OCI-LY1 (cell line): ENCODE data around the gene TMOD2.

Experiments used
- H2AFZ ChIP-seq: fragments of 200-600 bp; sonication (generic), shearing (Covaris generic); 2 replicates; pipeline ENCODE4 v1.6.0; 2014; ENCODE audit warnings: antibody characterized with exemption, mild to moderate bottlenecking, low read length
- H3F3A ChIP-seq: fragments of 200-600 bp; sonication (generic), shearing (Covaris generic); 2 replicates; pipeline ENCODE4 v1.6.0; 2014; ENCODE audit warnings: mild to moderate bottlenecking, antibody characterized with exemption, low read length, moderate library complexity; ENCODE audit not compliant: insufficient read depth
- H3K27ac ChIP-seq: fragments of 200-600 bp; sonication (generic); 2 replicates; pipeline ENCODE4 v1.5.1; 2014; ENCODE audit warnings: low read length, mixed run types, mild to moderate bottlenecking, low read depth; ENCODE audit not compliant: poor library complexity, severe bottlenecking
- H3K27me3 ChIP-seq: fragments of 200-600 bp; sonication (generic); 2 replicates; pipeline ENCODE4 v1.6.0; 2014; ENCODE audit warnings: antibody characterized with exemption, mild to moderate bottlenecking, low read length, moderate library complexity; ENCODE audit not compliant: insufficient read depth
- H3K36me3 ChIP-seq: fragments of 200-600 bp; sonication (generic); 2 replicates; pipeline ENCODE4 v1.6.1; 2014; ENCODE audit warnings: mild to moderate bottlenecking, antibody characterized with exemption, low read length, moderate library complexity, mixed read lengths; ENCODE audit not compliant: insufficient read depth
- H3K4me1 ChIP-seq: fragments of 200-600 bp; sonication (generic); 2 replicates; pipeline ENCODE4 v1.5.1; 2014; ENCODE audit warnings: mild to moderate bottlenecking, low read length, moderate library complexity; ENCODE audit not compliant: insufficient read depth, severe bottlenecking
- H3K4me2 ChIP-seq: fragments of 200-600 bp; sonication (generic), shearing (Covaris generic); 2 replicates; pipeline ENCODE4 v1.6.1; 2014; ENCODE audit warnings: low read length
- H3K4me3 ChIP-seq: fragments of 200-600 bp; sonication (generic); 2 replicates; pipeline ENCODE4 v1.5.1; 2014; ENCODE audit warnings: low read length, low read depth, mild to moderate bottlenecking, mixed read lengths; ENCODE audit not compliant: poor library complexity, severe bottlenecking
- H3K79me2 ChIP-seq: fragments of 200-600 bp; shearing (Covaris generic); 2 replicates; pipeline ENCODE4 v1.6.1; 2016; ENCODE audit warnings: mixed run types, low read length, mixed read lengths; ENCODE audit not compliant: insufficient read depth
- H3K9ac ChIP-seq: fragments of 200-600 bp; sonication (generic), shearing (Covaris generic); 2 replicates; pipeline ENCODE4 v1.6.1; 2014; ENCODE audit warnings: mild to moderate bottlenecking, low read length, mixed read lengths
- H3K9me2 ChIP-seq: fragments of 200-600 bp; sonication (generic), shearing (Covaris generic); 2 replicates; pipeline ENCODE4 v1.6.1; 2014; ENCODE audit warnings: low read depth, mild to moderate bottlenecking, low read length, mixed read lengths
- H3K9me3 ChIP-seq: fragments of 200-600 bp; shearing (Covaris generic); 2 replicates; pipeline ENCODE4 v1.6.1; 2014; ENCODE audit warnings: low read length, mixed read lengths
- H4K20me1 ChIP-seq: fragments of 200-600 bp; sonication (generic), shearing (Covaris generic); 2 replicates; pipeline ENCODE4 v1.6.0; 2016; ENCODE audit warnings: mild to moderate bottlenecking, low read length; ENCODE audit not compliant: insufficient read depth
- EZH2 ChIP-seq: fragments of 200-600 bp; sonication (generic), shearing (Covaris generic); IDR thresholded peaks from 2 replicates; pipeline ENCODE4 v1.8.0; 2017; ENCODE audit warnings: borderline replicate concordance, mixed run types, mild to moderate bottlenecking, antibody characterized with exemption, low read length, moderate library complexity, mixed read lengths
- TF ChIP-seq, protein P1 (sequence below): fragments of 200-600 bp; sonication (generic), shearing (Covaris generic); IDR thresholded peaks from 2 replicates; pipeline ENCODE4 v1.5.1; 2017; ENCODE audit warnings: mild to moderate bottlenecking, antibody characterized with exemption, low read length, moderate library complexity, mixed read lengths

TMOD2 gene

DNA sequence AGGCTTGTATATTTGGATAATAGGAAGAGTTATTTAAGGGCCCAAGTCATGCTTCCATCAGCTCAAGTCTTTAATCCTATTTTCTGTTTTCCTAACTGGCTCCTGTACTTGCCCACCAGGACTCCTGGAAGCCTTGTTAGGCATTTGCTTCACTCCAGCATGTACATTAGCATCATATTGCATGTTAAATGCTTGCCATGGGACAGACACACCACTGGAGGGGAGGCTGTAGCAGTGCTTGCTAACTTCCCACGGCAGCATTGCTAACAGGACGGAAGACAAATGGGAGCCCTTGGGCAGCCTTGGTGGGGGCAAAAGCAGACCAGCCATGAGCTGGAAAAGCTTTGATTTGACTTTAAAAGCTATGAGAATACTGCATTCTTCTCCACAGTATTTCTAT, 6.1 kb downstream of the TMOD2 start:
- H3K27me3 ChIP-seq = 0 out of 2 replicates have a peak, but pooled peaks cover 11% of the 10 kb centered on the region
- H3K9ac ChIP-seq = no peak overlapping the region
- H3K36me3 ChIP-seq = no peaks in the 10 kb centered on the region
- TF ChIP-seq EZH2 = no peak
- TF ChIP-seq, protein P1, sequence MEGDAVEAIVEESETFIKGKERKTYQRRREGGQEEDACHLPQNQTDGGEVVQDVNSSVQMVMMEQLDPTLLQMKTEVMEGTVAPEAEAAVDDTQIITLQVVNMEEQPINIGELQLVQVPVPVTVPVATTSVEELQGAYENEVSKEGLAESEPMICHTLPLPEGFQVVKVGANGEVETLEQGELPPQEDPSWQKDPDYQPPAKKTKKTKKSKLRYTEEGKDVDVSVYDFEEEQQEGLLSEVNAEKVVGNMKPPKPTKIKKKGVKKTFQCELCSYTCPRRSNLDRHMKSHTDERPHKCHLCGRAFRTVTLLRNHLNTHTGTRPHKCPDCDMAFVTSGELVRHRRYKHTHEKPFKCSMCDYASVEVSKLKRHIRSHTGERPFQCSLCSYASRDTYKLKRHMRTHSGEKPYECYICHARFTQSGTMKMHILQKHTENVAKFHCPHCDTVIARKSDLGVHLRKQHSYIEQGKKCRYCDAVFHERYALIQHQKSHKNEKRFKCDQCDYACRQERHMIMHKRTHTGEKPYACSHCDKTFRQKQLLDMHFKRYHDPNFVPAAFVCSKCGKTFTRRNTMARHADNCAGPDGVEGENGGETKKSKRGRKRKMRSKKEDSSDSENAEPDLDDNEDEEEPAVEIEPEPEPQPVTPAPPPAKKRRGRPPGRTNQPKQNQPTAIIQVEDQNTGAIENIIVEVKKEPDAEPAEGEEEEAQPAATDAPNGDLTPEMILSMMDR = no peak
- H2AFZ ChIP-seq = no peak overlapping the region
- no peak overlapping the region for H3K4me3 ChIP-seq
- no peaks in the 10 kb centered on the region for H3K79me2 ChIP-seq
- H3F3A ChIP-seq = no peaks in the 10 kb centered on the region
- no peak overlapping the region for H3K4me2 ChIP-seq
- no peaks in the 10 kb centered on the region for H4K20me1 ChIP-seq
- no peak overlapping the region for H3K27ac ChIP-seq
- no peaks in the 10 kb centered on the region for H3K9me2 ChIP-seq
- no peaks in the 10 kb centered on the region for H3K9me3 ChIP-seq
- peaks cover 2% of the 10 kb centered on the region for H3K4me1 ChIP-seq

DNA sequence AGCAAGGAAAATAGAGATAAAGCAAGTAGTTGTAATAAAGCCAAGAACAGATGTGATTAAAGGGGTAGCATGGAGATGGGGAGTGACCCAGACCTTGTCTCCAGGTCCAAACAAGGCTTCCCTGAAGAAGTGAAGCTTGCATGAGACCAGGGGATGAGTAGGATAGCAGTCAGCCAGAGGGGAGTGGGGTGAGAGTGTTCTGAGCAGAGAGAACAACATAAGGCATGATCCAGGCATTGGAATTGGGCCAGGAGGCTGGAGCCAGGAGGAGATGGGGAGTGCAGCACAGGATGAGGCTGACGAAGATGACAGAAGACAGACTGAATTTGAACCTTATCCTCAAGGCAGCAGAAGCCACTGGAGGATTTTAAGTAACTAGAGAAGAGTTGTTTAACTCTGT, 7.2 kb downstream of the TMOD2 start:
- H3K4me2 ChIP-seq = no peak overlapping the region

DNA sequence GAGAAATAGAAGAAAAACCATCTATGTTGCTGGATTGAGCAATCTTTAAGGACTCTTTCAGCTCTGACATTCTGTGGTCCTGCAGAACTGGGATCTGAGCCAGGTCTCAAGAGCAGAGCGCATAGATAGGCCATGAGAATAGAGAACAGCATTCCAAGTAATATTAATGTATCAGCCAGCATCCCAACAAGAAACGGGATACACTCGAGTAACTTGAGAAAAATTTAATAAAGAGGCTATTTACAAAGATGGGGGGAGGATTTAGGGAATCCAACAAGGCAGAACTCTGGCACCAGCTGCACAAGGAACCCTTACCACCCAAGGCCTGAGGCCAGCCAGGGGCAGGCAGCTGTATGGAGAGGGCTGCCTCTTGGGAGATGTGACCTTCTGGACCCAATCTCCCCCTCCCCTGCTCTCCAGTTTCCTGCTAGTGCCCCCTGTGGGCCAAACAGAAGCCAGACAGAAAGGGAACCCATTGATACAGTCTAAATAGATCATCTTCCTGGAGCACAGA, 8.2 kb downstream of the TMOD2 start:
- H3K36me3 ChIP-seq = no peaks in the 10 kb centered on the region
- TF ChIP-seq, protein P1 = peak; percentile 60
- TF ChIP-seq EZH2 = no peak
- no peaks in the 10 kb centered on the region for H3K4me1 ChIP-seq
- no peak overlapping the region for H3K4me3 ChIP-seq
- no peaks in the 10 kb centered on the region for H3F3A ChIP-seq
- no peaks in the 10 kb centered on the region for H4K20me1 ChIP-seq
- H3K27me3 ChIP-seq = no peaks in the 10 kb centered on the region
- no peak overlapping the region for H3K9ac ChIP-seq
- H2AFZ ChIP-seq = no peak overlapping the region
- no peak overlapping the region for H3K4me2 ChIP-seq
- H3K79me2 ChIP-seq = no peaks in the 10 kb centered on the region
- no peaks in the 10 kb centered on the region for H3K9me2 ChIP-seq
- H3K27ac ChIP-seq = no peak overlapping the region
- no peaks in the 10 kb centered on the region for H3K9me3 ChIP-seq

More for the DNA sequence above, 7.2 kb downstream of the TMOD2 start:
- Histone ChIP-seq H3K9me3 (no peaks in the 10 kb centered on the region), H3K9ac (no peak overlapping the region), H2AFZ (no peak overlapping the region), H3K27me3 (0 out of 2 replicates have a peak, but pooled peaks cover 2% of the 10 kb centered on the region), H3K4me3 (no peak overlapping the region), H3K9me2 (no peaks in the 10 kb centered on the region), H3K79me2 (no peaks in the 10 kb centered on the region), H4K20me1 (no peaks in the 10 kb centered on the region), H3F3A (no peaks in the 10 kb centered on the region), H3K36me3 (no peaks in the 10 kb centered on the region), H3K27ac (no peak overlapping the region), H3K4me1 (no peaks in the 10 kb centered on the region)
- TF ChIP-seq, protein P1 = no peak
- no peak for TF ChIP-seq EZH2
